A549 (cell line): Measurements from ENCODE around the gene STAT5B.
"Not testable (repeated sequence)": the region's sequence is repeated elsewhere in the genome, so short reads cannot be mapped to it uniquely, and the experiment has no call there.

Experiments used
- HDAC2 ChIP-seq: fragments of 200-600 bp; sonication (generic); IDR thresholded peaks from 2 replicates; pipeline ENCODE4 v1.6.1; 2016
- MAFK ChIP-seq: fragments of 450-650 bp; IDR thresholded peaks from 2 replicates; pipeline ENCODE4 v1.6.1; 2014; ENCODE audit not compliant: partially characterized antibody
- POLR2A ChIP-seq: IDR thresholded peaks from 2 replicates; pipeline ENCODE4 v1.6.1; 2012; ENCODE audit warnings: mild to moderate bottlenecking, low read length
- RCOR1 ChIP-seq: fragments of 150-350 bp; IDR thresholded peaks from 2 replicates; pipeline ENCODE4 v1.6.1; 2014; ENCODE audit warnings: antibody characterized with exemption, low read length, low read depth
- ZC3H11A ChIP-seq: fragments of 450-650 bp; IDR thresholded peaks from 2 replicates; pipeline ENCODE4 v1.6.1; 2014; ENCODE audit warnings: antibody characterized with exemption, mild to moderate bottlenecking
- TF ChIP-seq, protein P1 (sequence below): fragments of >200 bp; sonication (Bioruptor Twin); formaldehyde crosslinking; IDR thresholded peaks from 3 replicates; pipeline ENCODE4 v1.5.1; 2016
- TF ChIP-seq, protein P2 (sequence below): IDR thresholded peaks from 2 replicates; pipeline ENCODE4 v1.6.1; 2012

DNA sequence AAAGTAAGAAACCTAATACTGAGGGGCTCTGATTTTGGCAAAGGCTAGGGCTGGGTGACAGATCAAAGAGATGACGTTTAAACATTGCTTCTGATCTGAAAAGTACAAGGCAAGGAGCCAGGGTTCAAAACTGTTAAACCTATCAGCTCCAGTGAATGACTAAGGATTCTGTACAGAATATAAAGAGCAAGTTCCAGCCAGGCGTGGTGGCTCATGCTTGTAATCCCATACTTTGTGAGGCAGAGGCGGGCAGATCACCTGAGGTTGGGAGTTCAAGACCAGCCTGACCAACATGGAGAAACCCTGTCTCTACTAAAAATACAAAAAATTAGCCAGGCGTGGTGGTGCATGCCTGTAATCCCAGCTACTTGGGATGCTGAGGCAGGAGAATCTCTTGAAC is 35.3 kb downstream of the STAT5B start:
- TF ChIP-seq, protein P1, sequence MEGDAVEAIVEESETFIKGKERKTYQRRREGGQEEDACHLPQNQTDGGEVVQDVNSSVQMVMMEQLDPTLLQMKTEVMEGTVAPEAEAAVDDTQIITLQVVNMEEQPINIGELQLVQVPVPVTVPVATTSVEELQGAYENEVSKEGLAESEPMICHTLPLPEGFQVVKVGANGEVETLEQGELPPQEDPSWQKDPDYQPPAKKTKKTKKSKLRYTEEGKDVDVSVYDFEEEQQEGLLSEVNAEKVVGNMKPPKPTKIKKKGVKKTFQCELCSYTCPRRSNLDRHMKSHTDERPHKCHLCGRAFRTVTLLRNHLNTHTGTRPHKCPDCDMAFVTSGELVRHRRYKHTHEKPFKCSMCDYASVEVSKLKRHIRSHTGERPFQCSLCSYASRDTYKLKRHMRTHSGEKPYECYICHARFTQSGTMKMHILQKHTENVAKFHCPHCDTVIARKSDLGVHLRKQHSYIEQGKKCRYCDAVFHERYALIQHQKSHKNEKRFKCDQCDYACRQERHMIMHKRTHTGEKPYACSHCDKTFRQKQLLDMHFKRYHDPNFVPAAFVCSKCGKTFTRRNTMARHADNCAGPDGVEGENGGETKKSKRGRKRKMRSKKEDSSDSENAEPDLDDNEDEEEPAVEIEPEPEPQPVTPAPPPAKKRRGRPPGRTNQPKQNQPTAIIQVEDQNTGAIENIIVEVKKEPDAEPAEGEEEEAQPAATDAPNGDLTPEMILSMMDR = not testable (repeated sequence)
- not testable (repeated sequence) for TF ChIP-seq POLR2A, MAFK, ZC3H11A, RCOR1, HDAC2
- TF ChIP-seq, protein P2, sequence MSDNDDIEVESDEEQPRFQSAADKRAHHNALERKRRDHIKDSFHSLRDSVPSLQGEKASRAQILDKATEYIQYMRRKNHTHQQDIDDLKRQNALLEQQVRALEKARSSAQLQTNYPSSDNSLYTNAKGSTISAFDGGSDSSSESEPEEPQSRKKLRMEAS = not testable (repeated sequence)
